HG03571 (cell line): Measurements from ENCODE around the gene GAB1.

Source experiments
- ATAC-seq: cut with Tn5 transposase; IDR thresholded peaks from one replicate; pipeline ENCODE4 v1.9.1; 2021; ENCODE audit not compliant: unreplicated experiment

GAB1 gene

GRCh38 chr4:143383005-143383574, 46.4 kb downstream of the GAB1 start:
- ATAC-seq: no peak

- no peak for ATAC-seq
These were observed 47.8 kb downstream of the GAB1 start for GRCh38 chr4:143384381-143384994.

GRCh38 chr4:143386812-143387211, 50.1 kb downstream of the GAB1 start:
- no peak for ATAC-seq

GRCh38 chr4:143389579-143390195, 53.0 kb downstream of the GAB1 start:
- ATAC-seq: no peak

- no peak for ATAC-seq
These were observed 54.1 kb downstream of the GAB1 start for GRCh38 chr4:143390764-143391163.

- ATAC-seq: no peak
These were observed 54.6 kb downstream of the GAB1 start for GRCh38 chr4:143391261-143391660.

GRCh38 chr4:143391895-143392294, 55.2 kb downstream of the GAB1 start:
- no peak for ATAC-seq

GRCh38 chr4:143393195-143393594, 56.5 kb downstream of the GAB1 start:
- no peak for ATAC-seq

- no peak for ATAC-seq
These were observed 58.2 kb downstream of the GAB1 start for GRCh38 chr4:143394739-143395453.

GRCh38 chr4:143396695-143397094, 60.0 kb downstream of the GAB1 start:
- ATAC-seq: no peak

- no peak for ATAC-seq
These were observed 60.7 kb downstream of the GAB1 start for GRCh38 chr4:143397335-143397734.

GRCh38 chr4:143397887-143398286, 61.2 kb downstream of the GAB1 start:
- no peak for ATAC-seq

- ATAC-seq: no peak
These were observed 62.7 kb downstream of the GAB1 start for GRCh38 chr4:143399113-143399949.

- no peak for ATAC-seq
These were observed 63.4 kb downstream of the GAB1 start for GRCh38 chr4:143400082-143400481.

GRCh38 chr4:143402776-143403552, 66.3 kb downstream of the GAB1 start:
- no peak for ATAC-seq

GRCh38 chr4:143403553-143403820, 66.8 kb downstream of the GAB1 start:
- ATAC-seq: no peak

- ATAC-seq: peak; percentile 95
These were observed 67.9 kb downstream of the GAB1 start for GRCh38 chr4:143404555-143404954.

GRCh38 chr4:143405075-143405730, 68.5 kb downstream of the GAB1 start:
- ATAC-seq: no peak

GRCh38 chr4:143406523-143406922, 69.8 kb downstream of the GAB1 start:
- ATAC-seq: no peak

- no peak for ATAC-seq
These were observed 70.8 kb downstream of the GAB1 start for GRCh38 chr4:143407474-143407873.
